NCI-H2196 treated with DMSO at 0.1 percent for 48 hours (cell line): ENCODE results near the gene OLFML3.
A peak's percentile ranks its signal among the peaks of the same experiment; 100 is the strongest.
"Not testable (repeated sequence)": the region's sequence is repeated elsewhere in the genome, so short reads cannot be mapped to it uniquely, and the experiment has no call there.

Experiments
- DNase-seq: peaks from one replicate; lab custom pipeline; 2025; ENCODE audit not compliant: unreplicated experiment; lab: John Stamatoyannopoulos, UW

Gene OLFML3

DNA sequence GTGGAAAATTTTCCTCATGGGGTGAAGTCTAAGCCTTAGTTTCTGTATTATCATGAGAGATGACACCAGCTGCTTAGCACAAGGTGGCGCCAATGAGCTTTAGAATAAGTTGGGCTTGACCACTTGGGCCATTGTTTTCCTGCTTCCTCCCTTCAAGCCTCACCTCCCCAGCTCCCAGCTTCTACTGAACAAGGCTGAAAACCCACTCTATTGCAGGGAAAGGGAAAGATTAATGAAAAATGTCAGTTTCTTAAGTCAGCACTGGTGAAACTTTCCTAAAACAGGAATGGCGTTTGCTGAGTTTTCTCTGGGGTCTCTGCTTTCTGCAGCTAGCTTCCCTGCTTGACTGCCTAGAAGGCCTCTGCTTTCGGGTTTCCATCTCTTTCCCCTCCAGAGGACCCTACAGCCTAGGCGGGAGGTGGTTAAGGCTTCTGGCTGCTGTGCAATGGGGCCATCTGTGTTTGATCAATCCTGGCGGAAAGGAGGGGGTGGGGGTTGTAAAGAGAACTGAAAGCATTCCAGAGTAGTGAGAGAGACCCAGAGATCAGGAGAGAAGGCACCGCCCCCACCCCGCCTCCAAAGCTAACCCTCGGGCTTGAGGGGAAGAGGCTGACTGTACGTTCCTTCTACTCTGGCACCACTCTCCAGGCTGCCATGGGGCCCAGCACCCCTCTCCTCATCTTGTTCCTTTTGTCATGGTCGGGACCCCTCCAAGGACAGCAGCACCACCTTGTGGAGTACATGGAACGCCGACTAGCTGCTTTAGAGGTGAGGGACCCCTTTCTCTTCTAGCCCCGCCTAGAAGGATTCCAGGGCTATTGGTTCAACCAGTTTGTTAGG lies at the start of gene OLFML3:
Gene OLFML3 (plus strand): TSS at position 612 of the 840 bp plus-strand sequence. CDS start 43 bp downstream, at position 655.
- DNase-seq: peak; percentile 68

GRCh38 chr1:113929750-113930498 lies 49.4 kb upstream of the OLFML3 start:
- DNase-seq: no peak

- DNase-seq: no peak
These were observed 48.6 kb upstream of the OLFML3 start for GRCh38 chr1:113930499-113931161.

DNA sequence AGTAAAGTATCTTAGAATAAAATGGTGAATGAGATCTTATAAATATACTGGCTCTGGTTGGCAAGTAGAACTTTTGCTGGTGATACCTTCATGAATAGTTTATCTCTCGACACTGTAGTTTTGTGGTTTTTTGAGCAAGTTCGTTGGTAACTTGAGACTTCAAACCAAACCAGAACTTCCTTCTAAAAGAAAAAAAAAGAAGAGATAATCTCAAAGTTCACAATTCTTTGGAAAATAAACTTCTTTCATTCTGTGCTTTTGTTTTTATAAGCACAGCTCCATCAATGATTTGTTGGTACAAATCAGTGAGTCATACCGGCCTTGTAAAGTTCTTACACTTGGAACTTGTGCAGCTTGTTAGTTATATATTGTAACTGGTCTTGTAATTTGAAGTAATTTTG lies 47.8 kb upstream of the OLFML3 start:
- no peak for DNase-seq

GRCh38 chr1:113934006-113934405 lies 45.3 kb upstream of the OLFML3 start:
- DNase-seq: no peak

GRCh38 chr1:113934511-113935055 lies 44.7 kb upstream of the OLFML3 start:
- DNase-seq: no peak

DNA sequence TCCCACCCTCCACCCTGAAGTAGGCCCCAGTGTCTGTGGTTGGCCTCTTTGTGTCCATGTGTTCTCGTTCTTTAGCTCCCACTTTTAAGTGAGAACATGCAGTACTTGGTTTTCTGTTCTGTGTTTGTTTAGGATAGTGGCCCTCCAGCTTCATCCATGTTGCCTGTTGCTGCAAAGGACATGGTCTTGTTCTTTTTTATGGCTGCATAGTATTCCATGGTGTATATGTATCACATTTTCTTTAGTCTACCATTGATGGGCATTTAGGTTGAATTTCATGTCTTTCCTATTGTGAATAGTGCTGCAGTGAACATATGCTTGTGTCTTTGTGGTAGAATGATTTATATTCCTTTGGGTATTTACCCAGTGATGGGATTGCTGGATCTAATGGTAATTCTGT lies 44.1 kb upstream of the OLFML3 start:
- DNase-seq: no peak

GRCh38 chr1:113935970-113936369 lies 43.3 kb upstream of the OLFML3 start:
- DNase-seq: no peak

- no peak for DNase-seq
These were observed 42.1 kb upstream of the OLFML3 start for GRCh38 chr1:113937146-113937545.

- DNase-seq: no peak
These were observed 41.1 kb upstream of the OLFML3 start for GRCh38 chr1:113938192-113938591.

DNA sequence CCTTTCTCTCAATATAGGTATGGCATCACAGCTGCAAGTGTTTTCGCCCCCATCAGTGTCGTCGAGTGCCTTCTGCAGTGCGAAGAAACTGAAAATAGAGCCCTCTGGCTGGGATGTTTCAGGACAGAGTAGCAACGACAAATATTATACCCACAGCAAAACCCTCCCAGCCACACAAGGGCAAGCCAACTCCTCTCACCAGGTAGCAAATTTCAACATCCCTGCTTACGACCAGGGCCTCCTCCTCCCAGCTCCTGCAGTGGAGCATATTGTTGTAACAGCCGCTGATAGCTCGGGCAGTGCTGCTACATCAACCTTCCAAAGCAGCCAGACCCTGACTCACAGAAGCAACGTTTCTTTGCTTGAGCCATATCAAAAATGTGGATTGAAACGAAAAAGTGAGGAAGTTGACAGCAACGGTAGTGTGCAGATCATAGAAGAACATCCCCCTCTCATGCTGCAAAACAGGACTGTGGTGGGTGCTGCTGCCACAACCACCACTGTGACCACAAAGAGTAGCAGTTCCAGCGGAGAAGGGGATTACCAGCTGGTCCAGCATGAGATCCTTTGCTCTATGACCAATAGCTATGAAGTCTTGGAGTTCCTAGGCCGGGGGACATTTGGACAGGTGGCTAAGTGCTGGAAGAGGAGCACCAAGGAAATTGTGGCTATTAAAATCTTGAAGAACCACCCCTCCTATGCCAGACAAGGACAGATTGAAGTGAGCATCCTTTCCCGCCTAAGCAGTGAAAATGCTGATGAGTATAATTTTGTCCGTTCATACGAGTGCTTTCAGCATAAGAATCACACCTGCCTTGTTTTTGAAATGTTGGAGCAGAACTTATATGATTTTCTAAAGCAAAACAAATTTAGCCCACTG lies 38.7 kb upstream of the OLFML3 start:
- no peak for DNase-seq

DNA sequence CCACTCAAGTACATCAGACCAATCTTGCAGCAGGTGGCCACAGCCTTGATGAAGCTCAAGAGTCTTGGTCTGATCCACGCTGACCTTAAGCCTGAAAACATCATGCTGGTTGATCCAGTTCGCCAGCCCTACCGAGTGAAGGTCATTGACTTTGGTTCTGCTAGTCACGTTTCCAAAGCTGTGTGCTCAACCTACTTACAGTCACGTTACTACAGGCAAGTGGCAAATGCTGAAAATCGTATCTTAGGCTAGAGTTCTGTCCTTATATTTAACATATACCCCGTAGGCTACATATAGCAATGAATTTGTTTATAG lies 38.1 kb upstream of the OLFML3 start:
- DNase-seq: no peak

- DNase-seq: no peak
These were observed 36.7 kb upstream of the OLFML3 start for GRCh38 chr1:113942527-113942926.

DNA sequence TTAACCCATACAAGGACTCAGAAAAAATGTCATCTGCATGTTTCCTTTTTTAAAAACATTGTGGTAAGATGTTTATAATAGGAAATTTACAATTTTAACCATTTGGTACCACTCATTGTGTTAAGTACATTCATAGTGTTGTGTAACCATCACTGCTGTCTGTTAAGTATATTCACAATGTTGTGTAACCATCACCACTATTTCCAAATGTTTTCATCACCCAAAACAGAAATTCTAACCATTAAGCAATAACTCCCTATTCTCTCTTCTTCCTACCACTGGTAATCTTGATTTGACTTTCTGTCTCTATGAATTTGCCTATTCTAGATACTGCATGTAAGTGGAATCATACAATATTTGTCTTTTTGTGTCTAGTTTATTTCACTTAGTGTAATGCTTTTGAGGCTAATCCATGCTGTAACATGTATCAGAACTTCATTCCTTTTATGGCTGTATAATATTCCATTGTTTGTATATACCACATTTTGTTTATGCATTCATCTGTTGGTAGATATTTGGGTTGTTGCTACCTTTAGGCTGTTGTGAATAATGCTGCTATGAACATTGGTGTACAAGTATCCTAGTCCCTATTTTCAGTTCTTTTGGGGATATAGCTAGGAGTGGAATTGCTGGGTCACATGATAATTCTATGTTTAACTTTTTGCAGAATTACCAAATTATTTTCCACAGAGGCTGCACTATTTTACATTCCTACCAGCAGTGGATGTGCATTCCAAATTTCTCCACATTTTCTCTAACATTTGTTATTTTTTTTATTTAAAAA lies 36.1 kb upstream of the OLFML3 start:
- no peak for DNase-seq

DNA sequence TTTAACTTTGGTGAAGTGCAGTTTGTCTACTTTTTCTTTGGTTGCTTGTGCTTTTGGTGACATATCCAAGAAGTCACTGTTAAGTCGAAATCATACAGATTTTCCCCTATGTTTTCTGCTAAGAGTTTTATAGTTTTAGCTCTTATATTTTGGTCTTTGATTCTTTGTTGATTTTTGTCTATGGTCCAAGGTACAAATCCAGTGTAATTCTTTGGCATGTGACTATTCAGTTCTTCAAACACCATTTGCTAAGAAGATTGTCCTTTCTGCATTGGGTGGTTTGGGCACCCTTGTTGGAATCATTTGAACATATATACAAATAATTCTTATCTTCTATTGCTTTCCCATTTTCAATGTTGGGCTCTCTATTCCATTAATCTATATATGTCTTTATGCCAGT lies 33.9 kb upstream of the OLFML3 start:
- no peak for DNase-seq

GRCh38 chr1:113946112-113946511 lies 33.2 kb upstream of the OLFML3 start:
- DNase-seq: no peak

GRCh38 chr1:113946678-113947387 lies 32.4 kb upstream of the OLFML3 start:
- no peak for DNase-seq

DNA sequence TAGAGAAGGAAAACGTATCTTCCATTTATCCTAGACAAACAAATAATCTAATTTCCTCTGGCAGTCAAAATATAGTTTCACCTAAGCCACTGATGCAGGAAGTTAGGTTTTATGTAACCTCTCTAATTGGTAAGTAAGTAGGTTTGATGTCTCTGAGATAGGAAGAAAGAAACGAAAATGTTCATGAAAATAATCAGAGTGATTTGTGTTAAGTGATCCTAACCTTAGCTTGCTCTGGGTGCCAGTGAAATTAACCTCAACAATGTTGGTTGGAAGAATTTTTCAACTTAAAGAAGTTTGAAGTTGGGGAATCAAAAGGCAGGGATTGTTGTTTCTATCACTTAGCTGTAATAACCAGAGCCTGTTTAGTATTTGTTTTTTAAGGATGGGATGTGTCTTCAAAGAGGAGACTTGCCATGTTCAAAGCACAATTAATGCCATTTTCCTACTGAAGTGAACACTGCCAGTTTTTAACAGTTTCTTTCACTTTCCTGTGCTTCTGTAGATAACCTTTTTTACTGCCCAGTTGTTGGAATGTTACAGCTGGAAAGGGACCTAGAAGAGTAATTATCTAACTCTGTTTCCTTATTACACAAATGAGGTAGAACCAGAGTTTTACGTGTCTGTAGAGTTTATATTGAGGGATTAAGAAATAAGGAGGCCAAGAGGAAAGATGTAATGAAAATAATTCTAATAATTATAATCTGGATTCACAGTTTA lies 31.7 kb upstream of the OLFML3 start:
- DNase-seq: no peak

DNA sequence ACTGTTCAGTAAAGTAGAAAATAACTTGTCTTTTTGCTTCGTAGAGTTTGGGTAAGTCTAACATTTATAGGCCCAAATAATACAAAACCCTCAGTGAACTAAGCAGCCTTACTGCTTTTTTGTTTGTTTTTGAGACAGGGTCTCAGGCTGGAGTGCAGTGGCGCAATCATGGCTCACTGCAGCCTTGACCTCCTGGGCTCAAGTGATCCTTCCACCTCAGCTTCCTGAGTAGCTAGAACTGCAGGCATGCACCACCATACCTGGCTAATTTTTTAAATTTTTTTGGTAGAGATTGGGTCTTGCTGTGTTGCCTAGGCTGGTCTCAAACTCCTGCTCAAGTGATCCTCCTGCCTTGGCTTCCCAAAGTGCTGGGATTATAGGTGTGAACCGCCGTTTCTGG lies 31.1 kb upstream of the OLFML3 start:
- DNase-seq: not testable (repeated sequence)
